ENCODE data around the gene SMARCAL1.

- no peak for TF ChIP-seq POLR2A (IDR thresholded peaks at IDR 0.05; ENCODE audit: low read depth)
- TF ChIP-seq CTCF (IDR thresholded peaks at IDR 0.05), result no peak
- no peak for TF ChIP-seq EP300 (IDR thresholded peaks at IDR 0.05)
Observed at GRCh38 chr2:216394881-216395280, 17.4 kb upstream of the SMARCAL1 start.

Measured in esophagus muscularis mucosa (tissue), 4 donors.